GM12878 (cell line): ENCODE data around the gene SMOC2. TPM values are rescaled to one million over a fixed set of nuclear protein-coding genes. Genes with fewer than 3 reads are reported as not detected.

Source experiments
- ATAC-seq: fragments of 200-7000 bp; cut with Tn5 transposase; 3 replicates; pipeline ENCODE4 v1.9.1; 2020; ENCODE audit warnings: mild to moderate bottlenecking, moderate library complexity
- BruUV-seq: library from RNA; stranded (reverse); fragments of 400-500 nt; replicated peaks from 2 replicates; lab custom pipeline; 2021; lab: Mats Ljungman, UMichigan
- CTCF ChIA-PET: fragments of 300-600 bp; sonication (Branson Sonifier 250); formaldehyde crosslinking; extraction: SDS; loops from one replicate; lab custom pipeline; 2021; ENCODE audit warnings: inconsistent platforms; lab: Yijun Ruan, JAX
- POLR2A ChIA-PET: fragments of 350-600 bp; formaldehyde crosslinking; extraction: SDS; loops from one replicate; lab custom pipeline; 2021; ENCODE audit warnings: inconsistent platforms; lab: Charles Lee
- RAD21 ChIA-PET: fragments of 300-600 bp; sonication (Branson Sonifier 250); formaldehyde crosslinking; loops from one replicate; lab custom pipeline; 2023; ENCODE audit warnings: antibody characterized with exemption; ENCODE audit not compliant: unreplicated experiment; lab: Charles Lee
- SMC1A ChIA-PET: fragments of 300-600 bp; sonication (Branson Sonifier 250); formaldehyde crosslinking; loops from one replicate; lab custom pipeline; 2023; ENCODE audit not compliant: unreplicated experiment, uncharacterized antibody; lab: Charles Lee
- DNase-seq: peaks from one replicate; pipeline ENCODE4 v3.0.0-alpha.2; 2011; ENCODE audit warnings: low read depth, low spot score
- FAIRE-seq: peaks from 3 replicates; lab custom pipeline; 2011; peaks lifted over from hg19 to GRCh38; lab: Jason Lieb, UNC
- H2AFZ ChIP-seq: 2 replicates; pipeline ENCODE4 v1.6.0; 2011; ENCODE audit warnings: low read depth, low read length, control low read depth; ENCODE audit not compliant: control insufficient read depth
- H3K27ac ChIP-seq: 2 replicates; pipeline ENCODE4 v1.5.1; 2011; ENCODE audit warnings: control low read depth; ENCODE audit not compliant: control insufficient read depth, insufficient read depth
- H3K27me3 ChIP-seq, 2 experiments: replicated peaks in 1 of 2; 2 replicates each; pipeline versions ENCODE4 v1.6.0 to v1.6.1; 2011; ENCODE audit warnings: low read length in 1 of 2; ENCODE audit not compliant: control insufficient read depth in 2 of 2, insufficient read depth in 2 of 2
- H3K36me3 ChIP-seq, 2 experiments: 2 replicates each; pipeline ENCODE4 v1.5.1; 2011; ENCODE audit warnings: low read length in 1 of 2; ENCODE audit not compliant: control insufficient read depth in 2 of 2, insufficient read depth in 2 of 2
- H3K4me1 ChIP-seq: 2 replicates; pipeline ENCODE4 v1.6.1; 2011; ENCODE audit warnings: mild to moderate bottlenecking, low read length, moderate library complexity, mixed read lengths; ENCODE audit not compliant: control insufficient read depth, insufficient read depth
- H3K4me2 ChIP-seq: 2 replicates; pipeline ENCODE4 v1.6.0; 2011; ENCODE audit warnings: control low read depth; ENCODE audit not compliant: control insufficient read depth, insufficient read depth
- H3K4me3 ChIP-seq: fragments of 200-600 bp; sonication (generic); 2 replicates; pipeline ENCODE4 v1.5.1; 2016
- H3K79me2 ChIP-seq: 2 replicates; pipeline ENCODE4 v1.6.0; 2011; ENCODE audit warnings: low read length; ENCODE audit not compliant: control insufficient read depth, insufficient read depth
- H3K9ac ChIP-seq: 2 replicates; pipeline ENCODE4 v1.8.0; 2011; ENCODE audit warnings: low read length, control low read depth, mixed read lengths; ENCODE audit not compliant: control insufficient read depth, insufficient read depth
- H3K9me3 ChIP-seq: replicated peaks from 3 replicates; pipeline ENCODE4 v1.5.1; 2011; ENCODE audit warnings: mild to moderate bottlenecking, low read length; ENCODE audit not compliant: control insufficient read depth, insufficient read depth
- H4K20me1 ChIP-seq: 2 replicates; pipeline ENCODE4 v1.6.0; 2011; ENCODE audit not compliant: control insufficient read depth, insufficient read depth
- BCL3 ChIP-seq: IDR thresholded peaks from 2 replicates; pipeline ENCODE4 v1.6.1; 2011; ENCODE audit warnings: borderline replicate concordance, low read depth, mild to moderate bottlenecking, moderate library complexity, low read length; ENCODE audit not compliant: insufficient read depth, poor library complexity, severe bottlenecking
- CBX3 ChIP-seq: fragments of 200-600 bp; sonication (generic); IDR thresholded peaks from 2 replicates; pipeline ENCODE4 v1.6.1; 2016; ENCODE audit warnings: low read depth, borderline replicate concordance
- CTCF ChIP-seq, 3 experiments: IDR thresholded peaks in 2 of 3; conservative IDR thresholded peaks in 1 of 3; 2 replicates each; pipeline ENCODE4 v1.5.1; 2011; ENCODE audit warnings: low read depth in 3 of 3, low read length in 3 of 3, mild to moderate bottlenecking in 3 of 3, control low read depth in 2 of 3, moderate library complexity in 2 of 3, inconsistent platforms in 1 of 3, mixed read lengths in 1 of 3; ENCODE audit not compliant: control insufficient read depth in 2 of 3, insufficient read depth in 1 of 3; ENCODE audit errors: extremely low read depth in 1 of 3
- EGR1 ChIP-seq, 2 experiments: IDR thresholded peaks; 1 replicate in 1 of 2; 2 replicates in 1 of 2; pipeline ENCODE4 v1.6.1; 2011 to 2012; ENCODE audit warnings: low read depth in 2 of 2, low read length in 2 of 2, borderline replicate concordance in 1 of 2, mild to moderate bottlenecking in 1 of 2, moderate library complexity in 1 of 2
- HDGF ChIP-seq: fragments of 450-650 bp; IDR thresholded peaks from 2 replicates; pipeline ENCODE4 v1.6.1; 2016; ENCODE audit warnings: antibody characterized with exemption
- KLF5 ChIP-seq: fragments of 450-650 bp; IDR thresholded peaks from 2 replicates; pipeline ENCODE4 v1.6.1; 2014; ENCODE audit warnings: mild to moderate bottlenecking; ENCODE audit not compliant: partially characterized antibody
- MTA3 ChIP-seq: IDR thresholded peaks from 2 replicates; pipeline ENCODE4 v1.6.1; 2012; ENCODE audit warnings: low read length, inconsistent platforms, borderline replicate concordance
- NBN ChIP-seq: fragments of 450-650 bp; IDR thresholded peaks from 2 replicates; pipeline ENCODE4 v1.6.1; 2016
- NFIC ChIP-seq: IDR thresholded peaks from 2 replicates; pipeline ENCODE4 v1.6.1; 2012; ENCODE audit warnings: low read depth, mild to moderate bottlenecking, inconsistent platforms, low read length, moderate library complexity
- NR2C1 ChIP-seq: fragments of 450-650 bp; IDR thresholded peaks from 2 replicates; pipeline ENCODE4 v1.6.1; 2017; ENCODE audit warnings: antibody characterized with exemption, mild to moderate bottlenecking, moderate library complexity
- TBL1XR1 ChIP-seq: IDR thresholded peaks from 2 replicates; pipeline ENCODE4 v1.6.1; 2012; ENCODE audit warnings: low read depth, low read length, improper control_type of control experiment
- ZNF622 ChIP-seq: fragments of 450-650 bp; IDR thresholded peaks from 2 replicates; pipeline ENCODE4 v1.6.1; 2017; ENCODE audit warnings: mild to moderate bottlenecking, inconsistent platforms
- whole genome bisulfite sequencing: methylation state at CpG from one replicate; pipeline ENCODE4 v1.1.6; 2016; ENCODE audit warnings: low lambda C conversion rate; ENCODE audit not compliant: insufficient replicate concordance, insufficient coverage; ENCODE audit errors: missing lambda C conversion rate; 5-methylcytosine and 5-hydroxymethylcytosine counted together
- in situ Hi-C: fragments of 300-500 bp; cut with MboI; formaldehyde crosslinking; loops from 9 replicates; pipeline ENCODE4 v1.14.3; 2018; ENCODE audit warnings: mixed read lengths
- intact Hi-C: fragments of 100-400 bp; cut with micrococcal nuclease; formaldehyde crosslinking; loops from one replicate; pipeline ENCODE4 v1.14.2; 2022; ENCODE audit not compliant: unreplicated experiment
- polyA plus RNA-seq, 11 experiments: library from polyadenylated mRNA; depleted of rRNA in 4 of 11; unstranded in 6 of 11; stranded (reverse) in 5 of 11; fragments of >200 nt; fragmentation: Nextera tagmentation in 4 of 11; fragmentation: Illumina TruSeq in 1 of 11; extraction: Ambion mirVana in 4 of 11; extraction: Trizol in 1 of 11; gene quantifications; 1 replicate in 1 of 11; 2 replicates in 10 of 11; pipeline versions ENCODE4 v1.2.1 to v1.2.3, GENCODE V29; 2011 to 2016; ENCODE audit warnings: inconsistent platforms in 2 of 11, missing spikeins in 2 of 11, low read depth in 1 of 11
- total RNA-seq, 4 experiments: library from RNA; depleted of rRNA in 3 of 4; stranded (reverse); fragments of >200 nt in 3 of 4; fragmentation: Illumina TruSeq in 1 of 4; extraction: Trizol in 1 of 4; gene quantifications; 2 replicates each; pipeline versions ENCODE4 v1.2.1 to v1.2.3, GENCODE V29; 2013 to 2021
- TF ChIP-seq, protein P1 (sequence below): IDR thresholded peaks from 2 replicates; pipeline ENCODE4 v1.6.1; 2012; ENCODE audit warnings: low read length, inconsistent platforms

SMOC2 gene
- total and polyA plus RNA-seq, 10 of the 15 experiments (the other 5 are each of a cell fraction or from before 2014, with no cell fraction given): 0.10 to 0.12 TPM; not detected in 8

- Histone ChIP-seq H3K27me3 (no peaks in the 10 kb centered on the region), H3K79me2 (no peaks in the 10 kb centered on the region), H3K4me1 (no peaks in the 10 kb centered on the region), H3K9me3 (no peaks in the 10 kb centered on the region), H2AFZ (no peak overlapping the region), H3K27ac (no peak overlapping the region), H4K20me1 (no peaks in the 10 kb centered on the region), H3K9ac (no peak overlapping the region), H3K36me3 (no peaks in the 10 kb centered on the region), H3K4me2 (no peak overlapping the region), H3K4me3 (no peak overlapping the region)
- in situ Hi-C loops: no loop called here
- ChIA-PET CTCF (no interaction called here), POLR2A (no interaction called here), RAD21 (no interaction called here), SMC1A (interaction anchor here (0.6 kb wide), 1 partner anchor 1721 kb away, joined by 3 read pairs; no protein-coding TSS in a partner anchor)
- no peak for TF ChIP-seq CTCF (IDR thresholded peaks at IDR 0.05 in 2 of 3, conservative IDR thresholded peaks at IDR 0.05 in 1 of 3; ENCODE audit: control insufficient read depth in 2 of 3, extremely low read depth in 1 of 3, insufficient read depth in 1 of 3, low read depth in 3 of 3, low read length in 3 of 3)
- TF ChIP-seq HDGF: no peak
- no peak for TF ChIP-seq BCL3
- no peak for TF ChIP-seq NBN
- no peak for TF ChIP-seq ZNF622
- TF ChIP-seq EGR1 (IDR thresholded peaks at IDR 0.05; ENCODE audit: borderline replicate concordance in 1 of 2, low read depth in 2 of 2, low read length in 2 of 2): no peak
- TF ChIP-seq NR2C1: no peak
- TF ChIP-seq TBL1XR1: no peak
- TF ChIP-seq, protein P1, sequence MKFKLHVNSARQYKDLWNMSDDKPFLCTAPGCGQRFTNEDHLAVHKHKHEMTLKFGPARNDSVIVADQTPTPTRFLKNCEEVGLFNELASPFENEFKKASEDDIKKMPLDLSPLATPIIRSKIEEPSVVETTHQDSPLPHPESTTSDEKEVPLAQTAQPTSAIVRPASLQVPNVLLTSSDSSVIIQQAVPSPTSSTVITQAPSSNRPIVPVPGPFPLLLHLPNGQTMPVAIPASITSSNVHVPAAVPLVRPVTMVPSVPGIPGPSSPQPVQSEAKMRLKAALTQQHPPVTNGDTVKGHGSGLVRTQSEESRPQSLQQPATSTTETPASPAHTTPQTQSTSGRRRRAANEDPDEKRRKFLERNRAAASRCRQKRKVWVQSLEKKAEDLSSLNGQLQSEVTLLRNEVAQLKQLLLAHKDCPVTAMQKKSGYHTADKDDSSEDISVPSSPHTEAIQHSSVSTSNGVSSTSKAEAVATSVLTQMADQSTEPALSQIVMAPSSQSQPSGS: no peak
- no peak for TF ChIP-seq MTA3
- TF ChIP-seq CBX3: no peak
- TF ChIP-seq NFIC: no peak
- TF ChIP-seq KLF5: no peak
- FAIRE-seq: no peak
- no TSS peak for BruUV-seq
- DNase-seq: no peak
- WGBS: 31% methylated on average over 8 of the region's 8 CpGs
- intact Hi-C loops: no loop called here
- no peak for ATAC-seq
Observed at GRCh38 chr6:168550326-168550725, 109.3 kb downstream of the SMOC2 start.
